ENCODE data around the gene RYR2. TPM values are rescaled to one million over a fixed set of nuclear protein-coding genes. Genes with fewer than 3 reads are reported as not detected.

Gene RYR2
- total and polyA plus RNA-seq, 4 donors = 0.43 to 11.6 (median 2.0) TPM

- Histone ChIP-seq H3K4me3 (no peak overlapping the region), H3K9ac (ENCODE audit: insufficient read depth in 1 of 2, low read length in 2 of 2) (no peak overlapping the region), H3K4me1 (ENCODE audit: control insufficient read depth in 5 of 5, insufficient read depth in 5 of 5, low read length in 5 of 5) (peaks cover 0 to 9% (median 8%) of the 10 kb centered on the region in 5 donors), H3K9me3 (ENCODE audit: control insufficient read depth in 4 of 4, insufficient read depth in 3 of 4, low read length in 3 of 4) (no peaks in the 10 kb centered on the region), H3K27ac (ENCODE audit: low read depth in 1 of 2, low read length in 1 of 2) (peak overlapping the region in 1 of 2 donors; percentile 34), H3K27me3 (ENCODE audit: control insufficient read depth in 3 of 3, insufficient read depth in 3 of 3, low read length in 2 of 3) (no peaks in the 10 kb centered on the region), H3K36me3 (ENCODE audit: control insufficient read depth in 4 of 4, insufficient read depth in 4 of 4, low read length in 4 of 4) (no peaks in the 10 kb centered on the region)
- TF ChIP-seq, protein P1, sequence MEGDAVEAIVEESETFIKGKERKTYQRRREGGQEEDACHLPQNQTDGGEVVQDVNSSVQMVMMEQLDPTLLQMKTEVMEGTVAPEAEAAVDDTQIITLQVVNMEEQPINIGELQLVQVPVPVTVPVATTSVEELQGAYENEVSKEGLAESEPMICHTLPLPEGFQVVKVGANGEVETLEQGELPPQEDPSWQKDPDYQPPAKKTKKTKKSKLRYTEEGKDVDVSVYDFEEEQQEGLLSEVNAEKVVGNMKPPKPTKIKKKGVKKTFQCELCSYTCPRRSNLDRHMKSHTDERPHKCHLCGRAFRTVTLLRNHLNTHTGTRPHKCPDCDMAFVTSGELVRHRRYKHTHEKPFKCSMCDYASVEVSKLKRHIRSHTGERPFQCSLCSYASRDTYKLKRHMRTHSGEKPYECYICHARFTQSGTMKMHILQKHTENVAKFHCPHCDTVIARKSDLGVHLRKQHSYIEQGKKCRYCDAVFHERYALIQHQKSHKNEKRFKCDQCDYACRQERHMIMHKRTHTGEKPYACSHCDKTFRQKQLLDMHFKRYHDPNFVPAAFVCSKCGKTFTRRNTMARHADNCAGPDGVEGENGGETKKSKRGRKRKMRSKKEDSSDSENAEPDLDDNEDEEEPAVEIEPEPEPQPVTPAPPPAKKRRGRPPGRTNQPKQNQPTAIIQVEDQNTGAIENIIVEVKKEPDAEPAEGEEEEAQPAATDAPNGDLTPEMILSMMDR (IDR thresholded peaks at IDR 0.05; ENCODE audit: control extremely low read depth, extremely low read depth) = no peak
- ATAC-seq (ENCODE audit: insufficient read depth, low FRiP score) (no peak), DNase-seq (no peak)
- WGBS, 2 donors = 76 to 89% methylated on average over 4 of the region's 4 CpGs
Measured at GRCh38 chr1:237204841-237205240, 162.9 kb downstream of the RYR2 start.

GRCh38 chr1:237205400-237206064, 163.5 kb downstream of the RYR2 start:
- peak overlapping the region in 1 of 2 donors; percentile 34 for H3K27ac ChIP-seq (ENCODE audit: low read depth in 1 of 2, low read length in 1 of 2)
- TF ChIP-seq, protein P1 (IDR thresholded peaks at IDR 0.05; ENCODE audit: control extremely low read depth, extremely low read depth) = no peak
- H3K36me3 ChIP-seq (ENCODE audit: control insufficient read depth in 4 of 4, insufficient read depth in 4 of 4, low read length in 4 of 4) = no peaks in the 10 kb centered on the region
- no peaks in the 10 kb centered on the region for H3K27me3 ChIP-seq (ENCODE audit: control insufficient read depth in 3 of 3, insufficient read depth in 3 of 3, low read length in 2 of 3)
- no peak overlapping the region for H3K4me3 ChIP-seq
- H3K4me1 ChIP-seq (ENCODE audit: control insufficient read depth in 5 of 5, insufficient read depth in 5 of 5, low read length in 5 of 5) = peaks cover 0 to 9% (median 8%) of the 10 kb centered on the region in 5 donors
- peak; percentile 25 to 61 (median 40) for DNase-seq
- 63 to 68% methylated on average over 14 of the region's 14 CpGs for WGBS, 2 donors
- ATAC-seq (ENCODE audit: insufficient read depth, low FRiP score) = peak; percentile 63
- H3K9me3 ChIP-seq (ENCODE audit: control insufficient read depth in 4 of 4, insufficient read depth in 3 of 4, low read length in 3 of 4) = no peaks in the 10 kb centered on the region
- H3K9ac ChIP-seq (ENCODE audit: insufficient read depth in 1 of 2, low read length in 2 of 2) = no peak overlapping the region

GRCh38 chr1:237206065-237206414, 164.1 kb downstream of the RYR2 start:
- Histone ChIP-seq H3K4me3 (no peak overlapping the region), H3K36me3 (ENCODE audit: control insufficient read depth in 4 of 4, insufficient read depth in 4 of 4, low read length in 4 of 4) (no peaks in the 10 kb centered on the region), H3K4me1 (ENCODE audit: control insufficient read depth in 5 of 5, insufficient read depth in 5 of 5, low read length in 5 of 5) (peaks cover 0 to 9% (median 6%) of the 10 kb centered on the region in 5 donors), H3K9me3 (ENCODE audit: control insufficient read depth in 4 of 4, insufficient read depth in 3 of 4, low read length in 3 of 4) (no peaks in the 10 kb centered on the region), H3K27ac (ENCODE audit: low read depth in 1 of 2, low read length in 1 of 2) (no peak overlapping the region), H3K9ac (ENCODE audit: insufficient read depth in 1 of 2, low read length in 2 of 2) (no peak overlapping the region), H3K27me3 (ENCODE audit: control insufficient read depth in 3 of 3, insufficient read depth in 3 of 3, low read length in 2 of 3) (no peaks in the 10 kb centered on the region)
- 82 to 86% methylated on average over 6 of the region's 6 CpGs for WGBS, 2 donors
- ATAC-seq (ENCODE audit: insufficient read depth, low FRiP score) (no peak), DNase-seq (no peak)
- TF ChIP-seq, protein P1 (IDR thresholded peaks at IDR 0.05; ENCODE audit: control extremely low read depth, extremely low read depth) = no peak

GRCh38 chr1:237211031-237211430, 169.0 kb downstream of the RYR2 start:
- ATAC-seq (ENCODE audit: insufficient read depth, low FRiP score) (no peak), DNase-seq (no peak)
- Histone ChIP-seq H3K36me3 (ENCODE audit: control insufficient read depth in 4 of 4, insufficient read depth in 4 of 4, low read length in 4 of 4) (no peaks in the 10 kb centered on the region), H3K9me3 (ENCODE audit: control insufficient read depth in 4 of 4, insufficient read depth in 3 of 4, low read length in 3 of 4) (no peaks in the 10 kb centered on the region), H3K4me3 (no peak overlapping the region), H3K27ac (ENCODE audit: low read depth in 1 of 2, low read length in 1 of 2) (peak overlapping the region in 1 of 2 donors; percentile 59), H3K4me1 (ENCODE audit: control insufficient read depth in 5 of 5, insufficient read depth in 5 of 5, low read length in 5 of 5) (no peaks in the 10 kb centered on the region), H3K9ac (ENCODE audit: insufficient read depth in 1 of 2, low read length in 2 of 2) (no peak overlapping the region), H3K27me3 (ENCODE audit: control insufficient read depth in 3 of 3, insufficient read depth in 3 of 3, low read length in 2 of 3) (no peaks in the 10 kb centered on the region)
- WGBS, 2 donors = 87 to 88% methylated on average over 5 of the region's 5 CpGs
- TF ChIP-seq, protein P1 (IDR thresholded peaks at IDR 0.05; ENCODE audit: control extremely low read depth, extremely low read depth) = no peak
